Forelimb muscle (tissue), 1 donor: ENCODE measurements around the gene MRAS. TPM values are rescaled to one million over a fixed set of nuclear protein-coding genes. Genes with fewer than 3 reads are reported as not detected.

Source experiments
- DNase-seq: peaks from one replicate; pipeline ENCODE4 v3.0.0-alpha.2; 2013; ENCODE audit warnings: low read depth
- polyA plus RNA-seq: library from polyadenylated mRNA; unstranded; fragments of 120-200 nt; gene quantifications from one replicate; pipeline ENCODE4 v1.2.1, GENCODE V29; 2013; ENCODE audit not compliant: insufficient read length

MRAS gene
- polyA plus RNA-seq, 1 donor: 69.6 TPM

DNA sequence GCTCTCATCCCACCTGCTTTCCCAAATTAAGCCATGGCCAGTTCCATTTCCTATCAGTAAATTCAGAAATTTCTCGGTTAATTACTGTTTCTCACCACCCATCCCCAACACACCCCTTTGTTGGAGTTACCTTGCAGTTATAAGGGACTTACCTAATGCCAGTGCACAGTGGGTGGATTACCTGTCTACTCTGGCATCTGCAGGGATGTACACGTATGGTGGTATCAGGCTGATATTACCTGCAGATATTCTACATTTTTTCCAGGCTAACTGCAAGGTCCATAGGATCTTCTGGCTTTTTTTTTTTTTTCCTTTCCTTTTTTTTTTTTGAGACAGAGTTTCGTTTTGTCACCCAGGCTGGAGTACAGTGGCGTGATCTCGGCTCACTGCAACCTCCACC, 7.9 kb upstream of the MRAS start:
- no peak for DNase-seq

DNA sequence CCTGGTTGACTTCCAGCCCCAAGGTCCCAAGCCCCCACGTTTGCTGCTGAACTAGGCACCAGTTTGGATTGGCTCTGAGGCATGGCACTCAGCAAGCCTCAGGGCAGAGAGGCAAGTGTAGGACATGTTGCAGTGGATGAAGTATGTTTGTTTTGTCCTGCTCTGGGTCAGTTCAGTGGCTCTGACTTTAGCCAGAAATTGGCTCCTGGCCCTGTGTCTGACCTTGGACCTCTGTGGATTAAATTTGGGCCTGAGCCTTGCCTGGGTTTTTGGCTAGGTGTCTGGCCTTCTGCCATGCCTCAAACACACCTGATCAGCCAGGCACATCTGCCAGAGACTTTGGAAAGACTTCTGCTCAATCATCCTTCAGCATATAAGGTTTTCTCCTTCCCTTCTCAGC, 3.6 kb upstream of the MRAS start:
- DNase-seq: no peak

DNA sequence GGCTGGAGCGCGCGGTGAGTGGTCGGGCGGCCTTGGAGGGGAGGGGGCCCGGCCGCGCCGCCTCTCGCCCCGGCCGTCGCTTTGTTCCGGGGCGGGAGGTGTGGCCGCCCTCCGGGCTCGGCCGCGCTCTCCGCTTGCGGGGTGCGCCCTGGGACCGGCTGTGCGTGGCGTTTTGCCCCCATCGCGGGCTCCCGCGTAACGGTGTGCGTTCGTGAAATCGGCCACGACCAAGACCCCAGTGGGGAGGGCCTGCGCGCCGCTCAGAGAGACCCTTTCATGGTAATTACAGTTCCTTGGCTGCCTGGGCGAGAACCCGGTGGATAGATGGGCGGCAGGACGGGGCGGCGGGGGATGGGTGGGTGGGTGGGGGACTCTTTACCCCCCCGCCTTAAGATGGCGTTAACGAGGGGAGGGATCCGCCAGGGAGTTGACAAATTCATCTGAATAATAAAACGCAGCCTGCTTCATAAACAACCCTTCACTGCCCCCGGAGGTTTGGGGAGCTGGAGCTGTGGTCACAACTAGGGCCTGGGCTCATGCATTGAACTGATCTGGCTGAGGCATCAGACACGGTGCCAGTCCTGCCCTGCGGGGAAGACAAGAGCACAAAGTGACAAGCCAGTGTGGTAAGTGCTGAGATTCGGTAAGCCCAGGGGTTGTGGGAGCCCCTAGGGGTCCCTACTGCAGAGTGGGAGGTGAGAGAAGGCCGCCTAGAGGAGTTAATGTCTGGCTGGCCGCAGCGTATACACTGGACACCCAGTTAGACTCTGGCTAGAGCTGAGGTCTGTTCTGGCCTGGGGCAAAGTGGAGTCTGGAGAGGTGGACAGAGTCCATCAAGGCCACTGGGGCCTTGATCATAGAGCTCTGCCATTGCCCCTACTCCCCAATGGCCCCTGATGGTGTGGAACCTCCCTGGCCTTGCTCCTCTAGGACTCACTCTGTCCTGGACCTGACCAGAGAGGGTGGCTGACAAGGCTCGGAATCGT, 668 bp downstream of the MRAS start:
- DNase-seq: no peak

DNA sequence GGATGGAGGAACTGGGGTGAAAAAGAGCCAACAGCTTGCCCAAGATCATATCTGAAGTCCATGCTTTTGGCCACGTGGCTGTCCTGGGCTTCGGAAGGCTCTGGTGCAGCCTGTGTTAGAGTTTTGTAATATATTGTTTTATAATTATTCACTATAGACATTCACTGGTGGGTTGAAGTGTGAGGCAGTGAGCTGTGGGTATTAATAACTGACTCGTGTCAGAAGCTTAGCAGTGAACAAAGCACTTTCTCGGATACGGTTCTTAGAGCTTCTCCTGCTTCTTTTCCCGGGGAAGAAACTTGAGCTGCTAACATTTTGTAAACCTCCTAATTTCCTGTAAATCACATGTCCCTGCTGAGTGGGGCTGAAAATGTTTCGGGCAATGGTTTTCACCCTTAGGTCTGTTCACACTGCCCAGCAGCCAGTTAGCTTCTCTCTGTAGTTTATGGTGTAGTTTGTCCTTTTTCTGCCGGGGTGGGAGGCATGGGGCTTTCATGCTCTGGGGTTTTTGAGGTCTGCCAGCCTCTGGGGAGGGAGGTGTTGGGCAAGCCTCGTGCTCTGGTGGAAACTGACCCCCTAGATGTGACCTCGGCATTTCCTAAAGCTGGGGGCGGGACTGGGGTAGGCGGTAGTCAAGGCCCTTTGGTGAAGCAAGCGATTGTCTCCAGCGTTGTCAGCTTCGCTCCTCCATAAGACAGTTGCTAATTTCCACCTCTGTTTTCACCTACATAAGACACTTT, 1.7 kb downstream of the MRAS start:
- DNase-seq: no peak

DNA sequence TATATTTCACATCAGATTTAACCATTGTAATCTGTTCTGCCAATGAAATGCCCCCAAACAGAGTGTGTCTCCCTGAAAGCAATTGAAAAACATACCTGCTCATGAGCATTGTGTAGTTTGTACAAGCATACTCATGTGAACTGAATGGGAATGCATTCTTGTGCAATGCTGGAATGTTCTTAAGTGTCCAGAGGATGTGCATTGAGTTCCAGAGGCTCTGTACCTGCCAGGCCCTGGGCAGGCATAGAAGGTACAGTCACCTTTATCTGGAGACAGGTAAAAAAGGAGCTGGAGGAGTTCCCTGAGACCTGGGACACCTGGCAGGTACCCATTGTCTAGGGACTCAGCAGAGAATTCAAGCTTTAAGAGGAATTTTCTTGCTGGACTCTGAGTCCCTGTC, 2.8 kb downstream of the MRAS start:
- DNase-seq: no peak

DNA sequence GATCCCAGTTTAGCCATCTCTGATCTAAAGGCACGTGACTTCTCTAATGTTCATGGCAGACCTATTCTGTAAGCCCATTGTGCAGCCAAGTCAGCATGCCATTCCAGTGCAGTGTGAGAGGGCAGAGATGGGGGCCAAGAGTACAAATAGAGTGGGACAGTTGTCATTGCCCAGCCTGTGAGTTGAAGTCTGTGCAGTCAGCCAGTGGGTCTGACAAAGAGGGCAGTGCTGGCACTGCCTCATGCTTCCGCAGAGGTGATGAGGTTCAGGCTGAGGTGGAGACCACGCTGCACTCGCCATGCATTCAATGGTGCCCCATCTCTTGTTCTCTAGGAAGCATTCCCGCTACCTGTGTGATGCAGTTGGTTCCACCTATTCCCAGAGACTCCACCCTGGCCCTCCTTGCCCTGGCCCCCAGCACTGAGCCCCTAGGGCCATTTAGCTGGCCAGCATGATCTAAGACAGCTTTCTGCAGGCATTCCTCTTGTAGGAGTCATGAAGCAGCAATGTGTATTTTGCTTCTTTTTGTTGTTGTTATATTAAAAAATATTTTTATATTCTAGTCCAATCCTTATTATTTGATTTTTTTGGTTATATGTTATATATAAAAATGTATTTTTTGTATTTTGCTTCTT, 3.7 kb downstream of the MRAS start:
- DNase-seq: no peak

DNA sequence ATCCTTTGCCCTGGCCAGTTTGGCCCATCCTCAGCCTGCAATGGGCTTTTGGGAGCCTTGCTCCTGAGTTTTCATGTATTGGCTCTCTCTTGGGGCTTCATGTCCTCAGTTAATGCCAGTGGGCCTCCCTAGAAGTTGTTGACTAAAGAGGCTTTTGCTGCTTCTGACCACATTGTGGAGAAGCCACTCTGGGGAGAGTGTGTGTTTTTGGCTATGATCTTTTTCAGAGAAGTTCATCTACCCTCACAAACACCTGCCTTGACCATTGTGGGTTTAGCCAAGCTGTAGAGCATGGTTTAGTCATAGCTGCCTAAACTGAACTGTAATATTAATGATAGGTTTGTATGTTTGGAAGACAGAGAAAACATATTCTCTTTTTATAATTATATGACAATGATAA, 6.0 kb downstream of the MRAS start:
- DNase-seq: no peak

DNA sequence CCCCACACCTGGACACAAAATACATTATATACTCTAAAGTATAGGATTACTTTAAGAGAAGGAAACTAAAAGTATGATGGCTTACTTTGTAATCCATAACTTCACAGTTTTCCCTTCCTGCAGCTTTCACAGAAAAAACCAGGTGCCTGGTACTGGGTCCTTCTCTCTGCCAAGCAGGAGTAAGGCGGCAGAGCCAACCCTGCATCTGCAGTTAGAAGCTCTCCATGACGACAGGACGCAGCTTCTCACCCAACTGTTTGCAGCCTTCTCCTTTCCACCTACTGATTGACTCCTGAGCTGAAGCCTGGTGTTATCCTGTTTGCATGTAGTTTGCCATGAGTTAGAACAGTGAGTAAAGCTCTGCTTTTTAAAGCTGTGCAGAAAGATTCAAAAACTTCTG, 6.7 kb downstream of the MRAS start:
- DNase-seq: no peak

DNA sequence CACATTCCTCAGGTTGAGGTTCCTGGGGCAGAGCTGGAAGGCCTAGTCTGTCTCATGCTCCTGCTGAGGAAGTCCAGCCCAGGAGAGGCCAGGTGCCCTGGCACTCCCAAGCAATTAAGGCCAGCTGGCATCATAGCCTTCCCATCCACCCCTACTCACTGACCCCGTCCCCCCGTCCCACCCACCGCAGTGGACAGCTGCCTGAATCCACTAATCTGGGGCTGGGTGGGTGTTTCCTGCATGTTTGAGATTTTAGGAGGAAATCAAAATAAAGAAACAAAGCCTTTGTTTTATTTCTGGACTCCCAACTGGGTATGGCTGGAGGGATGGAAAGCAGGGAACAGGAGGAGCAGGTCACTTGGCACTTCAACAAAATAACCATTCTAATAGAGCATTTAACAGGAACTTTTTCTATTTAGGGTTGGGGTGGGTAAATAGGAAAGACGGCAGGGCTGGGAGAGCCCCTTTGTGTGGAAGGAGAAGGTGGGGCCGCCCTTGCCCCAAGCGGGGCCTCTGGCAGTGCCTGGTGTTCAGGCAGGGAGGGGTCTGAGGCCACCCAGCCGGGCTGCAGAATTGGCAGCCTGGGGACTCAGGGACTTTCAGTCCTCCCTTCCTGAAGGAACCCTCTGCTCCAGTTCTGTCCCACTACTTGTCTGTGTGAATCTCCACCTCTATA, 8.5 kb downstream of the MRAS start:
- no peak for DNase-seq

DNA sequence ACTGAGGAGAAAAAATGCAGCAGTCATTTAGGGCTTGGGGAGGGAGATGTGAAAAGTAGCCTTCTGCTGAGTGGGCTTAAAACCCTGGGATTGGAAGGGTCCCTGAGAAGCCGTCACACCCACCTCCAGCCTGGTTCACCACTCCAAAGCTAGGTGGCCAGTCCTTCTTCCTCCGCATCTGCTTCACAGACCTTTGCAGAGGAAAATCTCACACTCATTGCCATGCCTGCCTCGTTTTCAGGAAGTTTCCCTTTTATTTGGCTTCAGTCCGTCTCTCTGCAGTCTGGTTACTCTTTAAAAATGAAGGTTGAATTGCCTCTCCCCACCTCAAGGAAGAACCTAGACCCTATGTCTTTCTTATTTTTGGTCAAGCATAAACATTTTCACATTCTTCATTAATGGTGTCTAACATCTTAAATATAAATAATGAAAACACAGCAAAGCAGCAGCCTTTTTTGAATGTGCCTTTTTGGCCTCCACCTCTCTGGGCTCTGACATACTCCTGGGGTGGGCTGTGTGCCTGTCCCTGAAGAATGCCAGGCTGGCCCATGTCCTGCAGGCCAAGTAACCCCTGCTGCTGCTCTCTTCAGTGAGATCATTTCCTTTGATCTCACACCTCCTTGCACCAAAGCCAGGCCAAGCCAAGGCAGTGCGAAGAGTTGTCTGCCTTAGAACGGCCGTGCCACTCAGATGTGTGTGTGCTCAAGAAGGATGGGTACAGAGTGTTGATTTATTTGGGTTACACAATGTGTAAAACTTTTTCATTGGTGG, 11.0 kb downstream of the MRAS start:
- no peak for DNase-seq

DNA sequence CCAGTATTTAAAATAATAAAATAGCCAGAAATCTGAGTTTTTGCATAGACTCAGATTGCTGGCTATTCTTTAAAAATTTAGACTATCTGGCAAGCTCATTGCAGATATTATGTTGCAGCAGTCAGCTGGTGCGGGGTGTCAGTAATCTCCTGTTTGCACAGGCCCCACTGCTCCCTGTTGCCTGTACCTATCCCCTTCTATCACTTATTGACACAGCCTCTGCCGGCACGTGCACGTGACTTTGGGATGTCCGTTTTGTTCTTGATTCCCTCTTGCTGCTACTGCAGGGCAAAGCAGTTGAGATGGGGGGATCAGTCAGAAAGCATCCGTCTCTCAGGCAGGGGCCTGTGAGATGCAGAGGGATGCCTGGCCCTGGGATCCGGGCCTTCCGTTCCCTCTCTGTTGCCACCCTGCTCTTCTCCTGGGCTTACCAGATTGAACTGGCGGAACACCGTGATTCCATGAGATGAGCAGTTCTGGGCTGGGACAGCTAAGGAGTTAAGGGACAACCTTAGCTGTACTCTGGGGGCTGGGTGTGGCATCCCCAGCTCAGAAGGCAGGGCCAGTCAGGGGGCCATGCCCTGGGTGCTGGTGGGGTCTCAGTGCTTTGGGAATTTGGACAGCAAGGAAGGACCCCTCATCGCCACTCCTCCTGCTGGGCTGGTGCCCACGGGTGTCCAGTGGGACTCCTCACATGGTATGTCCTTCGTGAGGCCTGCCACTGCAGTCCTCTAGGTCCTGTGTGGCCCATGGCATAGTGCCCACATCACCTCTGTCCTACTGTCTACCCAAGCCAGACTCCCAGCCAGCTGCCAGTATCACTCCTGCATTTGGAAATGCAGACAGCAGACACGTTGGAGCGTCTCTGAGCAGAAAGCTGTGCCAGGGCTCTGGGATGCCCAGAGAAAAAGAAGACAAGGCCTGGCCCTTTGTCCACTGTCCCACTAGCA, 11.8 kb downstream of the MRAS start:
- DNase-seq: no peak

DNA sequence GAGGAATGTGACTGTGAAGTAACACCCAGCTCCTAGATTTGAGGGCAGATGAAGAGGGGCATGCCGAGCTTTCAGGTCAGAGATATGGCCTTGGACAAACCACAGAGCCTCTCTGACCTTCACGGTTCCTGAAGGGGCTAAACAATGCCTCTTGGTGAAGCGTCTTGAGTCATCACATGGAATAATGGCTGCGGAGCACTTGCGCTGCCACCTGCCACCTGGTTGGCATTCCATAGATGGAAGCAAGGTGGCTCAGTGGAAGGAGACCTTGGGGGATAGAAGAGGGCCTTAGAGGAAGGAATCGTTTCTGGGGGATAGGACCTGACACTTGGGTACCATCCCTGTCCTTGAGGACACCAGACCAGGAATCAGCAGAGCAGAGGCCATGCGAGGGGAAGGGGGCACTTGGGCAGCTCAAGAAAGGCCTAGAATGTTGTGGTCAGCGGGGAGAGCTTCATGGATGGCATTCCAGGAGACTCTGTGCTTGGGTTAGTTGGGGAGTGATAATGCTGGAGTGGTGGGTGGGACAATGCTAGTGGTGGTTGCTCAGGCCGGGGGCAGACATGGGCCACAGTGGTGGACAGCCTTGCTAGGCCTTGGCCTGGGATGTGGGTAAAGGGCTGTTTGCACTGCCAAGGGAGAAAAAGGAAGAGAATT, 12.6 kb downstream of the MRAS start:
- no peak for DNase-seq

DNA sequence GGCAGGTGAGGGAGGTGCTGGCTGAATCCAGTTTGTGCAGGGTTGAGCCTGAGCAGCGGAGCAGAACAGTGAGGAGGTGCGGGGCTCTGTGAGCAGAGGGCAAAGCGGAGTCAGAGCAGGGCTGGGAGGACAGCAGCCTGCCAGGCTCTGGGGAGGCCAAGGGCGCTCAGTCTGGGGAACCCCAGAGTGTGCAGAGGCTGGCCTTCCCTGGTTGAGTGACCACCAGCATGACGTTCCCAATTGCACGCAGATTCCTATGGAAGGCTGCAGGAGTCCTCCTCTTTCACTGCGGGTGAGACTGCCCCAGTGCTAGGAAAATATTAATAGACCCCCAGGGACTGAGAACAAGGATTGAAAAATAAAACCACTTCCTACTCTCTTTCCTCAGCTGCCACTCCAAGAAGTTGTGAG, 13.2 kb downstream of the MRAS start:
- DNase-seq: no peak

DNA sequence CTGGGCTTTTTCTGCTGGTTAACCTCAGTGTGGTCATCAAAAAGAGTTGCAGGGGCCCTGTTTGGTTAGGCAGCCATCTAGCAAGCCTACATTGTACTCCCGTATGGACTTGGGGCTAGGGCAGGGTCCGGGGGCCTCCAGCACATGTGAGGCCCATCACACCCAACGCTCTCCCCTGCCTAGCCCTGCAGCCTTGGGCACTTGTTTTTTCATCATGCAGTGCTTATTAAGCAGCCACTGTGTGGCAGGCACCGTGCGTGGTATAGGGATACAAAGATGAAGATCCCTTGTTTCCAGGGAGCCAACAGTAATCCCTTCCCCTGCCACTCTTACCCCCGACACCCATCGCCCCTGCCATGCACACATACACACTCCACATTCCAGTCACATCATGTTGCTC, 14.2 kb downstream of the MRAS start:
- no peak for DNase-seq

DNA sequence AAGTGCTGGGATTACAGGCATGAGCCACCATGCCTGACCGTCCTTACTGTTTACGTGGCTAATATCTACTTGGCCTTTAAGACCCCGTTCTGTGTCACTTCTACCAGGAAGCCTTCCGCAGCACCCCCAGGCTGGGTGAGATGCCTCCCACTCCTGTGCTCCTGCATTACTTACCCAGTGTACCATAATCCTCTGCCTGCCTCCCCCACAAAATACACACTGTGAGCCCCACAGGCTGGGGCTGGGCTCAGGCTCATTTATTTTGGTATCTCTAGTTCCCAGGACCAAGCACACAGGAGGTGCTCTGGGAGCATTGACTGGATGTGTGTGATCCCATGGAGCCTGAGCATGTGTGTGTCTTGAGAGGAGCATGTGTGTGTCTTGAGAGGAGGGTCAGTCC, 14.9 kb downstream of the MRAS start:
- DNase-seq: no peak

DNA sequence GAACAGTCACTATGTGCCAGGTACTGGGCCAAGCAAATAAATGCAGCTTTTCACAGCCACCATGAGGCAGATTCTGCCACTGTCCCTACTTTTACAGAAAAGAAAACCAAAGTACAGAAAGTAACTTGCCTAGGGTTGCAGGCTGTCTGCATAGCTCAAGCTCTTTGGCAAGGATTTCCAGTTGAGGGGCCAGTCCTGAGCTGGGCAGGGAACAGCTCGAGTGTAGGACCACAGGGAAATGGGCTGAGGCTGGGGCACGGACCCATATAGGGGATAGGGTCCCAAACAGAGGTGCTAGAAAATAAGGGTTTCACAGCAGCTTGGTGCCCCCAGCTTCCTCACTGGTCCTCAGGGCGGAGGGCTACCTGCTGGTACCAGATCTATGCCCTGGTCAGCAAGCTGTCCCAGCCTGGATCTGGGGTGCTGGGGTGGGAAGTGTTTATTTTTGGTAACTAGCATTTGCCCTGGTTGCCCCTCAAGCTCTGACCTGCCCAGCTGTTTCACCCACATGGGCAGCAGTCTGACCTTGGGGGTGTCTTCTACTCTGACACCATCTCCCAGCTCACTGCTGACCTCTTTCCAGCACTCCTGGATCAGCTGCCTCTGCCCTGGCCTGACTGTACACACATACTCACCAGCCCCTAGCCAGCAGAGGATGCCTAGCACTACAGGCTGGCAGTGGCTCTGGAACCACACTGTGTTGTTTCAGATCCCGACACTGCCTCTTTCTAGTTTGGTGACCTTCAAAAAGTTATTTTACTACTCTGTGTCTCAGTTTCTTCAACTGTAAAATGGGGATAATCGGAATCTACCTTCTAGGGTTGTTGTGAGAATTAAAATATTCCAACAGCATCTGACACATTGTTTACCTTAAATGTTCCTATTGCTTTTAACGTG, 16.2 kb downstream of the MRAS start:
- DNase-seq: no peak

DNA sequence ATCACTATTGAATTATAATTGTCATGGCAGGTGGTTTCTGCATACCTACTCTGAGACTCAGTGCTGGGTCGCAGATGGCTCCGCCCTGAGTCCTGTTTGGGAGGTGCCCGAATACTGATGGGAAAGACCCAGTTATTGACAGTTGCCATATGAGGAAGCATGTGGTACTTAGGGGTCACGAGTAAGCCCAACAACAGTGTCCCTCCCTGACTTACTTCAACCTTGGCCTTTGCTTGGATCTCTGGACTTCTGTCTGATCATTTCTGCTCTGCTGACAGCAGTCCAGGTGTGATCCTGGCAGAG, 16.8 kb downstream of the MRAS start:
- no peak for DNase-seq

DNA sequence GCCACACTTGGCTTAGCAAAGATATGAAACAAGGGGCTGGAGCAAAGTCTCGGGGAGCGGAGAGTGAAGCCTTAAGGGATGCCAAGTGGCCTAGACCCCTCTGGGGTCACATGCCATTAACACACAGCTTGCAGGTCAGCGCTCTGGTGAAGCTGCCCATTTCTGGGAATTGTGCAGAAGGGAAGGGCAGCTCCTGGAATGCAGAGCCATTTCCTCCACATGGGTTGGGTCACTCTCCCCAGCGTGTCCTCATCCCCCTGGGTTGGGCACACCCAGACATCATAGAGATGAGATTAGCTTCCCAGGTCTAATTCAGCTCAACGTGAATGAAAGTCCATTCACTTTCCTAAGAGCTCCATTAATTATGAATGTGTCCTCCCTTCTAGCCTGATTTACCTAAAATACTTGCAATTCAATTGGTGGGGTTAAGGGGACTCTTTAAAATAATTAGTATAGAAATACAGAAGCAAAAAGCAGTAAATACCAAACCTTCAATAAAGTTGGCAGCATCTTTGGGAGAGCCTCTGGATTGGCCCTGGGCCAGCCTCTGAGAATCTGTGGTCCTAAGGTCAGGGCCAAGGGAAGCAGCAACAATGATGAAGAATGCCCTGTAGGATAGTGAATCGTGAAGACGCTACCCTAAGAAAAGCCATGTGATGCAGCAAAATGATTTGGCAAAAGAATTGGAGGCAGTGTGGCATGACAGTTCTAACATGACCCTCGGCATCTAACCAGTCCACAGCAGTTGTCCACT, 17.8 kb downstream of the MRAS start:
- DNase-seq: no peak
